Lung (tissue), 12 donors: ENCODE data around the gene CHRNA4. TPM values are rescaled to one million over a fixed set of nuclear protein-coding genes. Genes with fewer than 3 reads are reported as not detected.

Experiments used
- ATAC-seq: fragments of 200-7000 bp; cut with Tn5 transposase; one replicate; pipeline ENCODE4 v1.9.1; 2020; ENCODE audit warnings: moderate number of reproducible peaks; ENCODE audit not compliant: insufficient read depth, low FRiP score
- DNase-seq, 3 donors: peaks; one replicate each; pipeline ENCODE4 v3.0.0-alpha.2; 2013 to 2017
- H3K27ac ChIP-seq, 2 donors: one replicate each; pipeline ENCODE4 v1.5.1; 2013; ENCODE audit warnings: mild to moderate bottlenecking in 2 of 2, moderate library complexity in 2 of 2, control low read depth in 1 of 2, inconsistent platforms in 1 of 2, low read depth in 1 of 2, low read length in 1 of 2
- H3K27me3 ChIP-seq, 3 donors: one replicate each; pipeline ENCODE4 v1.5.1; 2013; ENCODE audit warnings: low read length in 2 of 3; ENCODE audit not compliant: control insufficient read depth in 3 of 3, insufficient read depth in 3 of 3
- H3K36me3 ChIP-seq, 4 donors: one replicate each; pipeline ENCODE4 v1.5.1; 2013; ENCODE audit warnings: low read length in 4 of 4, mild to moderate bottlenecking in 1 of 4, moderate library complexity in 1 of 4; ENCODE audit not compliant: control insufficient read depth in 4 of 4, insufficient read depth in 4 of 4
- H3K4me1 ChIP-seq, 5 donors: one replicate each; pipeline ENCODE4 v1.5.1; 2013; ENCODE audit warnings: low read length in 5 of 5, mild to moderate bottlenecking in 2 of 5, moderate library complexity in 1 of 5; ENCODE audit not compliant: control insufficient read depth in 5 of 5, insufficient read depth in 5 of 5
- H3K4me3 ChIP-seq: one replicate; pipeline ENCODE4 v1.5.1; 2013; ENCODE audit warnings: mild to moderate bottlenecking, control low read depth, moderate library complexity
- H3K9ac ChIP-seq, 2 donors: one replicate each; pipeline ENCODE4 v1.5.1; 2013; ENCODE audit warnings: low read length in 2 of 2, control low read depth in 1 of 2; ENCODE audit not compliant: insufficient read depth in 1 of 2
- H3K9me3 ChIP-seq, 4 donors: one replicate each; pipeline ENCODE4 v1.5.1; 2013; ENCODE audit warnings: low read length in 3 of 4, mild to moderate bottlenecking in 1 of 4, moderate library complexity in 1 of 4; ENCODE audit not compliant: control insufficient read depth in 4 of 4, insufficient read depth in 3 of 4
- WGBS, 2 donors: extraction: QIAGEN DNeasy Blood & Tissue Kit; methylation state at CpG; one replicate each; pipeline ENCODE4 v1.1.7; 2013; 5-methylcytosine and 5-hydroxymethylcytosine counted together
- polyA plus RNA-seq, 2 donors: library from polyadenylated mRNA; stranded (reverse); fragments of 200-250 nt; gene quantifications; one replicate each; pipeline ENCODE4 v1.2.1, GENCODE V29; 2013
- total RNA-seq, 2 donors: library from RNA; depleted of rRNA in 1 of 2; stranded (reverse); fragments of >200 nt in 1 of 2; gene quantifications; one replicate each; pipeline ENCODE4 v1.2.1, GENCODE V29; 2014 to 2021
- TF ChIP-seq, protein P1 (sequence below): IDR thresholded peaks from 2 replicates; pipeline ENCODE4 v1.5.1; 2012; ENCODE audit warnings: mild to moderate bottlenecking; ENCODE audit errors: control extremely low read depth, extremely low read depth
- donor health status: control.
- donor health status: control.
- donor health status: Bipolar disorder and iron deficiency.
- donor health status: healthy.
- donor health status: DM: yes; HTN: yes; CAD: no.

Gene CHRNA4
- total and polyA plus RNA-seq, 4 donors: 0.01 to 1.1 (median 0.46) TPM

DNA sequence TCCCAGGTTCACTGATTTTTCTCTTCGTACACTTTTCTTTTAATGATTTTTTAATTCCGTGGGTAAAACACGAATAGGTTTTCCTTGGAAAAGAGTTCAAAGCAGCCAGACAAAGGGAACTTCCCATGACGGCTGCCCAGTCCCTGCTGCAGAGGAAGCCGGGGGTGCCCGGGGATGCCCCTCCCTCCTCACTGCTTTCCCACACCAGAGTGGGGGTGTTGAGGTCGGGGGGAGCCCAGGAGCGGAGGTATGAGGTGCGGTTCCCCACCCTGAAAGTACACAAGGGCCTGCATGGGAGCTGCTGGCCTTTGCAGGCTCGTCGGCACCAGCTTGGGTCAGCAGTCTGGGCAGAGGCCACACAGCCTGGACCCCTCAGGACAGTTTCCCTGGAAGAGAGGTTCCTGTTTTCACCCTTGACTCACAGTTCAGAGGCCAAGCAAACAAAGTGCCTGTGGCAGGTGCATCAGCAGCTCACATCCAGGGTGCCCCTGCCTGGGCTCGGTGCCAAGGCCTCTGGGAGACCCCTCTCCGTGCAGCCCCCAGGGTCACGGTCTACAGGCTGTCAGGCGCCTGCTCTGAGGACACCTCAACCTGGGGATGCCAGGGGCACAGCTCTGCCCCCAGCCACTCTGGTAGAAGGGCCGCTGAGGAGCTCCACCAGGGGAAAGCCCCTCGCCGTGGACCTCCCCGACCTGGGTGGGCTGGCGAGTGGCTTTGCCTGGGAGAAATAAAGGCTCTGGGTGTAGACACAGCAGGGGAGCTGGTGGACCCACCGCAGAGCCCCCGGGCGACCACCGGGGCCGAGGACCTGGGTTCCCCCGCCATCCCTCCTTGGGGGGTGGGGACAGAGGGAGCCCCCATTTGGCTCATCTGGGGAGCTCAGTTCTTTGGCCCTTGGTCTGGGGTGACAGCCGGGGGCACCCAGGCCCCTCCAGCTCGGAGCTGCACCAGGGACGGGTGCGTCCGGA lies 15.4 kb upstream of the CHRNA4 start:
- no peaks in the 10 kb centered on the region for H3K36me3 ChIP-seq
- H3K27me3 ChIP-seq: peaks cover 3 to 20% (median 5%) of the 10 kb centered on the region in 3 donors
- no peak overlapping the region for H3K4me3 ChIP-seq
- H3K27ac ChIP-seq: no peak overlapping the region
- peaks cover 0 to 15% (median 0%) of the 10 kb centered on the region in 4 donors for H3K9me3 ChIP-seq
- no peak for ATAC-seq
- TF ChIP-seq, protein P1, sequence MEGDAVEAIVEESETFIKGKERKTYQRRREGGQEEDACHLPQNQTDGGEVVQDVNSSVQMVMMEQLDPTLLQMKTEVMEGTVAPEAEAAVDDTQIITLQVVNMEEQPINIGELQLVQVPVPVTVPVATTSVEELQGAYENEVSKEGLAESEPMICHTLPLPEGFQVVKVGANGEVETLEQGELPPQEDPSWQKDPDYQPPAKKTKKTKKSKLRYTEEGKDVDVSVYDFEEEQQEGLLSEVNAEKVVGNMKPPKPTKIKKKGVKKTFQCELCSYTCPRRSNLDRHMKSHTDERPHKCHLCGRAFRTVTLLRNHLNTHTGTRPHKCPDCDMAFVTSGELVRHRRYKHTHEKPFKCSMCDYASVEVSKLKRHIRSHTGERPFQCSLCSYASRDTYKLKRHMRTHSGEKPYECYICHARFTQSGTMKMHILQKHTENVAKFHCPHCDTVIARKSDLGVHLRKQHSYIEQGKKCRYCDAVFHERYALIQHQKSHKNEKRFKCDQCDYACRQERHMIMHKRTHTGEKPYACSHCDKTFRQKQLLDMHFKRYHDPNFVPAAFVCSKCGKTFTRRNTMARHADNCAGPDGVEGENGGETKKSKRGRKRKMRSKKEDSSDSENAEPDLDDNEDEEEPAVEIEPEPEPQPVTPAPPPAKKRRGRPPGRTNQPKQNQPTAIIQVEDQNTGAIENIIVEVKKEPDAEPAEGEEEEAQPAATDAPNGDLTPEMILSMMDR: no peak
- H3K9ac ChIP-seq: no peak overlapping the region
- 42 to 58% methylated on average over 31 of the region's 31 CpGs for WGBS, 2 donors
- no peak for DNase-seq
- H3K4me1 ChIP-seq: peaks cover 0 to 27% (median 0%) of the 10 kb centered on the region in 5 donors

DNA sequence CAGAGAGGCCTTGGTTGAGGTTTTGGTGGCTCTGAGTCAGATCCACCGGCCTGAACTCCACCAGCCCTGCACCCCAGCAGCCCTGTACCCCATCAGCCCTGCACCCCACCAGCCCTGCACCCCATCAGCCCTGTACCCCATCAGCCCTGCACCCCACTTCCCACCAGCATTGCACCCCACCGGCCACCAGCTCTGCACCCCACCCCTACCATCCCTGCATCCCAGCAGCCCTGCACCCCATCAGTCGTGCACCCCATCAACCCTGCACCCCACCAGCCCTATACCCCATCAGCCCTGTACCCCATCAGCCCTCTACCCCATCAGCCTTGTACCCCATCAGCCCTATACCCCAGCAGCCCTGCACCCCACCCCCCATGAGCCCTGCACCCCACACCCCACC lies 14.3 kb upstream of the CHRNA4 start:
- peaks cover 3 to 23% (median 9%) of the 10 kb centered on the region in 3 donors for H3K27me3 ChIP-seq
- no peak for DNase-seq

DNA sequence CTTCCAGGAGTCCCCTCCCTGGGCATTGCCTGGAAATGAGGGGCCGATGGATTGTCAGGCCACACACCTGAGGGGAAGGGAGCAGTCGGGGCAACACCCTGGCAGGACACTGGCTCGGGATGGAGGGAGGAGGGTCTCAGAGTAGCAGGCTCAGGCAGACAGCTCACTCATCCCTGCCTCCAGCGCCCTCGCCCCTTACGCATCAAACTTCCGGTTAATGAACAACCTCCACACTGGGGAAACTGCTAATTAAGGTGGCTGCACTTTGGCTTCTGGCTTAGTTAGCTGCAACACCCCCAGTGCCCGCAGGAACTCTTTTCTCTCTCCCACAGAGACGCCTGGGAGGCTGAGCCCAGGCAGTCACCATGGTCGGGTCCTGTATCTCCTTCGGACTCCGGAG lies 13.4 kb upstream of the CHRNA4 start:
- Histone ChIP-seq H3K36me3 (no peaks in the 10 kb centered on the region), H3K4me3 (no peak overlapping the region), H3K9ac (no peak overlapping the region), H3K27ac (no peak overlapping the region), H3K27me3 (peaks cover 3 to 23% (median 7%) of the 10 kb centered on the region in 3 donors), H3K9me3 (peaks cover 0 to 6% (median 0%) of the 10 kb centered on the region in 4 donors), H3K4me1 (peaks cover 0 to 34% (median 0%) of the 10 kb centered on the region in 5 donors)
- TF ChIP-seq, protein P1: no peak
- 52 to 71% methylated on average over 12 of the region's 12 CpGs for WGBS, 2 donors
- DNase-seq (no peak), ATAC-seq (no peak)

More for the DNA sequence above, 14.3 kb upstream of the CHRNA4 start:
- no peak overlapping the region for H3K27ac ChIP-seq
- H3K36me3 ChIP-seq: no peaks in the 10 kb centered on the region
- peaks cover 0 to 15% (median 0%) of the 10 kb centered on the region in 4 donors for H3K9me3 ChIP-seq
- ATAC-seq: no peak
- TF ChIP-seq, protein P1: no peak
- WGBS, 2 donors: 78 to 88% methylated on average over 3 of the region's 3 CpGs
- H3K4me3 ChIP-seq: no peak overlapping the region
- no peak overlapping the region for H3K9ac ChIP-seq
- H3K4me1 ChIP-seq: peaks cover 0 to 34% (median 0%) of the 10 kb centered on the region in 5 donors
